Endodermal cell (in vitro differentiated cells): ENCODE data around the gene C9orf152. TPM values are rescaled to one million over a fixed set of nuclear protein-coding genes. Genes with fewer than 3 reads are reported as not detected.
A peak's percentile ranks its signal among the peaks of the same experiment; 100 is the strongest.
"Not testable (repeated sequence)": the region's sequence is repeated elsewhere in the genome, so short reads cannot be mapped to it uniquely, and the experiment has no call there.

Experiments used
- DNase-seq: peaks from one replicate; pipeline ENCODE4 v3.0.0-alpha.2; 2017
- H3K27ac ChIP-seq: 2 replicates; pipeline ENCODE4 v1.5.1; 2013; ENCODE audit warnings: mild to moderate bottlenecking, low read depth, low read length, moderate library complexity
- H3K27me3 ChIP-seq: 2 replicates; pipeline ENCODE4 v1.6.1; 2013; ENCODE audit warnings: mild to moderate bottlenecking, low read length, moderate library complexity; ENCODE audit not compliant: insufficient read depth, control insufficient read depth, poor library complexity, severe bottlenecking
- H3K36me3 ChIP-seq: 2 replicates; pipeline ENCODE4 v1.7.0; 2013; ENCODE audit warnings: mild to moderate bottlenecking, low read length, moderate library complexity; ENCODE audit not compliant: control insufficient read depth, insufficient read depth
- H3K4me1 ChIP-seq: one replicate; pipeline ENCODE4 v1.7.0; 2013; ENCODE audit warnings: low read length; ENCODE audit not compliant: control insufficient read depth, insufficient read depth
- H3K4me3 ChIP-seq: 2 replicates; pipeline ENCODE4 v1.5.1; 2013; ENCODE audit warnings: mild to moderate bottlenecking, low read length, moderate library complexity
- H3K9ac ChIP-seq: 2 replicates; pipeline ENCODE4 v1.6.1; 2013; ENCODE audit warnings: mild to moderate bottlenecking, low read length, moderate library complexity; ENCODE audit not compliant: poor library complexity, severe bottlenecking; ENCODE audit errors: extremely low read depth
- H3K9me3 ChIP-seq: 2 replicates; pipeline ENCODE4 v1.6.1; 2013; ENCODE audit warnings: mild to moderate bottlenecking, low read length, moderate library complexity; ENCODE audit not compliant: control insufficient read depth
- H3K27ac Mint-ChIP-seq: 2 replicates; pipeline ENCODE4 v1.8.0; 2020; ENCODE audit warnings: mixed read lengths
- H3K27me3 Mint-ChIP-seq: 2 replicates; pipeline ENCODE4 v1.8.0; 2021; ENCODE audit warnings: mild to moderate bottlenecking, mixed read lengths; ENCODE audit not compliant: insufficient read depth
- H3K36me3 Mint-ChIP-seq: 2 replicates; pipeline ENCODE4 v1.8.0; 2020; ENCODE audit warnings: low read depth, mixed read lengths
- H3K4me1 Mint-ChIP-seq: 2 replicates; pipeline ENCODE4 v1.8.0; 2020; ENCODE audit warnings: mixed read lengths
- H3K4me3 Mint-ChIP-seq: 2 replicates; pipeline ENCODE4 v1.8.0; 2020; ENCODE audit warnings: mild to moderate bottlenecking, moderate library complexity, mixed read lengths
- H3K9me3 Mint-ChIP-seq: 2 replicates; pipeline ENCODE4 v1.8.0; 2020; ENCODE audit warnings: mild to moderate bottlenecking, mixed read lengths
- CTCF ChIP-seq: fragments of 200-600 bp; sonication (generic); conservative IDR thresholded peaks from 2 replicates; pipeline ENCODE4 v1.5.0; 2021; ENCODE audit warnings: antibody characterized with exemption, mild to moderate bottlenecking
- WGBS, 2 experiments: methylation state at CpG; one replicate each; pipeline versions ENCODE4 v1.1.5 to v1.1.7; 2013; ENCODE audit warnings: missing lambda C conversion rate in 2 of 2, mixed read lengths in 1 of 2; ENCODE audit not compliant: insufficient coverage in 1 of 2, insufficient read length in 1 of 2; 5-methylcytosine and 5-hydroxymethylcytosine counted together
- total RNA-seq, 2 donors: library from RNA; stranded (reverse); fragmentation: NEBNext Ultra II Directional in 1 of 2; extraction: Animal tissue kit (Norgen Biotek cat#: 25700) in 1 of 2; gene quantifications; 2 replicates in 1 of 2; 3 replicates in 1 of 2; pipeline ENCODE4 v1.2.1, GENCODE V29; 2021

Gene C9orf152
- total RNA-seq, 2 donors from 2014 or later: not detected

- DNase-seq: no peak
- no peak overlapping the region for H3K4me3 ChIP-seq
- no peaks in the 10 kb centered on the region for H3K4me1 ChIP-seq
- no peaks in the 10 kb centered on the region for H3K9me3 ChIP-seq
- TF ChIP-seq CTCF: no peak
- no peak overlapping the region for H3K27ac ChIP-seq
- H3K4me3 Mint-ChIP-seq: peak overlapping the region; percentile 94
- peak overlapping the region; percentile 78 for H3K27ac Mint-ChIP-seq
- H3K27me3 ChIP-seq: no peaks in the 10 kb centered on the region
- H3K9ac ChIP-seq: no peak overlapping the region
- peaks cover 35% of the 10 kb centered on the region for H3K4me1 Mint-ChIP-seq
- H3K36me3 ChIP-seq: peaks cover 34% of the 10 kb centered on the region
- H3K27me3 Mint-ChIP-seq: no peaks in the 10 kb centered on the region
- WGBS, 2 experiments: 94 to 100% methylated on average over 2 to 10 of the region's 10 CpGs
- H3K9me3 Mint-ChIP-seq: no peaks in the 10 kb centered on the region
- peaks cover 29% of the 10 kb centered on the region for H3K36me3 Mint-ChIP-seq
Measured at GRCh38 chr9:110252509-110253139, 44.7 kb upstream of the C9orf152 start.

GRCh38 chr9:110251770-110252169, 43.8 kb upstream of the C9orf152 start:
- Mint-ChIP-seq H3K36me3 (peaks cover 36% of the 10 kb centered on the region), H3K4me1 (peaks cover 27% of the 10 kb centered on the region)
- not testable (repeated sequence) for H3K27ac Mint-ChIP-seq, H3K9me3 Mint-ChIP-seq, H3K9me3 ChIP-seq, H3K9ac ChIP-seq, H3K4me3 ChIP-seq, H3K4me1 ChIP-seq, DNase-seq, H3K27me3 ChIP-seq, H3K27ac ChIP-seq, H3K4me3 Mint-ChIP-seq, H3K27me3 Mint-ChIP-seq
- peaks cover 42% of the 10 kb centered on the region for H3K36me3 ChIP-seq
- WGBS, 2 experiments: 89 to 96% methylated on average over 5 of the region's 5 CpGs

GRCh38 chr9:110251212-110251611, 43.3 kb upstream of the C9orf152 start:
- Histone ChIP-seq H3K9ac (no peak overlapping the region), H3K27ac (no peak overlapping the region), H3K4me1 (no peaks in the 10 kb centered on the region), H3K27me3 (no peaks in the 10 kb centered on the region), H3K9me3 (no peaks in the 10 kb centered on the region), H3K36me3 (peaks cover 48% of the 10 kb centered on the region), H3K4me3 (no peak overlapping the region)
- peaks cover 27% of the 10 kb centered on the region for H3K4me1 Mint-ChIP-seq
- H3K27me3 Mint-ChIP-seq: no peaks in the 10 kb centered on the region
- peaks cover 42% of the 10 kb centered on the region for H3K36me3 Mint-ChIP-seq
- 97 to 100% methylated on average over 2 to 4 of the region's 4 CpGs for WGBS, 2 experiments
- H3K4me3 Mint-ChIP-seq: no peak overlapping the region
- no peak overlapping the region for H3K27ac Mint-ChIP-seq
- no peak for DNase-seq
- TF ChIP-seq CTCF: no peak
- no peaks in the 10 kb centered on the region for H3K9me3 Mint-ChIP-seq

GRCh38 chr9:110249603-110250002, 41.6 kb upstream of the C9orf152 start:
- H3K4me3 Mint-ChIP-seq: no peak overlapping the region
- no peak overlapping the region for H3K9ac ChIP-seq
- no peak for TF ChIP-seq CTCF
- H3K4me1 Mint-ChIP-seq: peaks cover 23% of the 10 kb centered on the region
- H3K4me3 ChIP-seq: no peak overlapping the region
- WGBS, 2 experiments: 96 to 100% methylated on average over 3 to 4 of the region's 4 CpGs
- peaks cover 59% of the 10 kb centered on the region for H3K36me3 ChIP-seq
- H3K36me3 Mint-ChIP-seq: peaks cover 48% of the 10 kb centered on the region
- H3K27ac ChIP-seq: no peak overlapping the region
- no peaks in the 10 kb centered on the region for H3K9me3 ChIP-seq
- H3K4me1 ChIP-seq: no peaks in the 10 kb centered on the region
- no peaks in the 10 kb centered on the region for H3K27me3 Mint-ChIP-seq
- no peaks in the 10 kb centered on the region for H3K27me3 ChIP-seq
- DNase-seq: no peak
- H3K27ac Mint-ChIP-seq: no peak overlapping the region
- no peaks in the 10 kb centered on the region for H3K9me3 Mint-ChIP-seq
